ENCODE results near the gene TMEM238. TPM values are rescaled to one million over a fixed set of nuclear protein-coding genes. Genes with fewer than 3 reads are reported as not detected.
A peak's percentile ranks its signal among the peaks of the same experiment; 100 is the strongest.

TMEM238 gene
- total and polyA plus RNA-seq, 10 of the 15 experiments (the other 5 are each of a cell fraction or from before 2014, with no cell fraction given), result 0.05 to 16.9 (median 0.58) TPM; not detected in 1

DNA sequence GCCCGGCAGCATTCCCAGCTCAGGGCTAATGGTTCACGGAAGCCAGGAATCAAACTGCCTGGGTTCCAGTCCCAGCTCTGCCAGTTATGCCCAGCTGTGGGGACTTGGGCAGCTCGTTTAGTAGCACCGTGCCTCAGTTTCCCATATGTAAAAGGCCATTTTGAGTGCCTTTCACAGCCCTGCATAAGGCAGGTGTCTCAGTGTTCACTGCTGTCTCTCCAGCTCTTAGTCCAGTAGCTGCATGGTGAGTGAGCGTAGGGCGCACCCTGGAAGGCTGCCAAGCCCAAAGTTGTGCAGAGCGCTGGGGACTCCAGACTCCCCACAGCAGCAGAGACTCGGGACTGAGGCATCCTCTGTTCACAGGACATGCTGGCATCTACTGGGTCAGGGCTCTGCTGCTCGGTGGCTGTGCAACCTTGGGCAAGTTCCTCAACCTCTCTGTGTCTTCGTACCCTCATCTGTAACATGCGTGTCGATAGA lies 7.1 kb upstream of the TMEM238 start (continued):
- TF ChIP-seq, protein P1, sequence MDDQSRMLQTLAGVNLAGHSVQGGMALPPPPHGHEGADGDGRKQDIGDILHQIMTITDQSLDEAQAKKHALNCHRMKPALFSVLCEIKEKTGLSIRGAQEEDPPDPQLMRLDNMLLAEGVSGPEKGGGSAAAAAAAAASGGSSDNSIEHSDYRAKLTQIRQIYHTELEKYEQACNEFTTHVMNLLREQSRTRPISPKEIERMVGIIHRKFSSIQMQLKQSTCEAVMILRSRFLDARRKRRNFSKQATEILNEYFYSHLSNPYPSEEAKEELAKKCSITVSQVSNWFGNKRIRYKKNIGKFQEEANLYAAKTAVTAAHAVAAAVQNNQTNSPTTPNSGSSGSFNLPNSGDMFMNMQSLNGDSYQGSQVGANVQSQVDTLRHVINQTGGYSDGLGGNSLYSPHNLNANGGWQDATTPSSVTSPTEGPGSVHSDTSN (IDR thresholded peaks at IDR 0.05; ENCODE audit: insufficient replicate concordance, low read depth, low read length), result no peak

DNA sequence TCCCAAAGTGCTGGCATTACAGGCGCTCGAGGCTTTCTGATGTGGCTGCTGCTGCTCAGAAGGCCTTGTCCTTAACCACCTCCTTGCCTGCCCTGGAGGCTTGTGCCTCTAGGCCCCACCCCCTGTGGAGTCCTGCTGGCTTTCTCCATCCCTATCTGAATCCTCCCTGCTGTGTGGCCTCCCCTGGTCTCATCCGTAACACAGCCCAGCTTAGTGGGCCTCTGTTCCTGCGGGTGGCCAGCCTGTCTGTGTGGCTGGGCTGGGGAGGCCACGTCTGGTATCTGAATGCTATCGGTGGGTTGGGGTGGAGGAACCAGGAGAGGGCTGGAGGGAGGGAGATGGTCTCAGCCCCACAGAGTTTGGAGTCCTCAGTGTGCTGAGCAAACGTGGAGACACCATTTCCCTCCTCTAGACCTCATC lies 6.4 kb upstream of the TMEM238 start:
- SMC1A ChIA-PET (ENCODE audit: uncharacterized antibody, unreplicated experiment), result interaction anchor here (0.7 kb wide), 1 partner anchor 9 kb away, joined by 3 read pairs; no protein-coding TSS in a partner anchor
- WGBS (ENCODE audit: insufficient coverage, insufficient replicate concordance, low lambda C conversion rate, missing lambda C conversion rate), result 65% methylated on average over 7 of the region's 7 CpGs
- no peak for FAIRE-seq

More for the DNA sequence above, 6.4 kb upstream of the TMEM238 start:
- H3K27me3 ChIP-seq (replicated peaks in 1 of 2; ENCODE audit: control insufficient read depth in 2 of 2, insufficient read depth in 2 of 2, low read length in 1 of 2), result no peaks in the 10 kb centered on the region
- ATAC-seq, result no peak
- intact Hi-C loops (cut with micrococcal nuclease; ENCODE audit: unreplicated experiment) (no loop called here), in situ Hi-C loops (cut with MboI) (no loop called here)
- H3K9me3 ChIP-seq (replicated peaks; ENCODE audit: control insufficient read depth, insufficient read depth, low read length), result no peaks in the 10 kb centered on the region
- CTCF ChIA-PET, result interaction anchor here (1.4 kb wide), 1 partner anchor 89 kb away, joined by 4 read pairs; no protein-coding TSS in a partner anchor
- POLR2A ChIA-PET, result interaction anchor here (0.8 to 1.6 kb wide), 3 partner anchors 12 to 136 kb away, joined by 3 to 4 read pairs (median 4); no protein-coding TSS in a partner anchor
- no peak overlapping the region for H3K9ac ChIP-seq (ENCODE audit: control insufficient read depth, insufficient read depth, low read length)
- H2AFZ ChIP-seq (ENCODE audit: control insufficient read depth, low read depth, low read length), result no peak overlapping the region
- H3K4me2 ChIP-seq (ENCODE audit: control insufficient read depth, insufficient read depth), result no peak overlapping the region
- DNase-seq (ENCODE audit: low read depth, low spot score), result no peak
- RAD21 ChIA-PET (ENCODE audit: unreplicated experiment), result interaction anchor here (0.9 to 1.2 kb wide), 3 partner anchors 14 to 97 kb away, joined by 3 to 4 read pairs (median 3); no protein-coding TSS in a partner anchor
- peaks cover 14% of the 10 kb centered on the region for H4K20me1 ChIP-seq (ENCODE audit: control insufficient read depth, insufficient read depth)
- peaks cover 33% of the 10 kb centered on the region for H3K79me2 ChIP-seq (ENCODE audit: control insufficient read depth, insufficient read depth, low read length)
- peak; percentile 28; the same call in 1 of the 2 replicates for TF ChIP-seq POLR2A (IDR thresholded peaks at IDR 0.05; ENCODE audit: low read depth, low read length)
- TF ChIP-seq ETV6 (conservative IDR thresholded peaks at IDR 0.05 in 1 of 2, IDR thresholded peaks at IDR 0.05 in 1 of 2; ENCODE audit: borderline replicate concordance in 1 of 2, low read depth in 1 of 2), result no peak
- peak; percentile 34 for TF ChIP-seq ZBED1 (IDR thresholded peaks at IDR 0.05; ENCODE audit: borderline replicate concordance)
- BruUV-seq (replicated peaks), result no TSS peak
- no peak overlapping the region for H3K4me3 ChIP-seq
- H3K27ac ChIP-seq (ENCODE audit: control insufficient read depth, insufficient read depth), result no peak overlapping the region
- peaks cover 16% of the 10 kb centered on the region for H3K4me1 ChIP-seq (ENCODE audit: control insufficient read depth, insufficient read depth, low read length)
- H3K36me3 ChIP-seq (ENCODE audit: control insufficient read depth in 2 of 2, insufficient read depth in 2 of 2, low read length in 1 of 2), result peaks cover 19 to 23% of the 10 kb centered on the region in 2 experiments; a peak in 3 of 4 replicates
